AG04450 (cell line): ENCODE measurements around the gene SOD1. TPM values are rescaled to one million over a fixed set of nuclear protein-coding genes. Genes with fewer than 3 reads are reported as not detected.

Experiments
- CTCF ChIA-PET: fragments of 300-600, 350-600 bp; formaldehyde crosslinking; extraction: SDS; loops from one replicate; lab custom pipeline; 2022; ENCODE audit warnings: antibody characterized with exemption, inconsistent platforms; lab: Charles Lee
- POLR2A ChIA-PET: fragments of 350-600 bp; formaldehyde crosslinking; extraction: SDS; loops from one replicate; lab custom pipeline; 2021; ENCODE audit warnings: antibody characterized with exemption, inconsistent platforms; lab: Yijun Ruan, JAX
- DNase-seq: peaks from one replicate; pipeline ENCODE4 v3.0.0-alpha.2; 2011; ENCODE audit warnings: low read depth, low spot score
- H3K27ac ChIP-seq: one replicate; pipeline ENCODE4 v1.5.1; 2012; ENCODE audit warnings: low read depth, low read length, control low read depth
- H3K27me3 ChIP-seq: one replicate; pipeline ENCODE4 v1.6.0; 2012; ENCODE audit warnings: low read length; ENCODE audit not compliant: control insufficient read depth, insufficient read depth
- H3K4me3 ChIP-seq: 2 replicates; pipeline ENCODE4 v1.5.1; 2011; ENCODE audit warnings: mild to moderate bottlenecking, low read depth, low read length, control low read depth
- H3K9me3 ChIP-seq: 2 replicates; pipeline ENCODE4 v1.5.1; 2012; ENCODE audit warnings: low read length; ENCODE audit not compliant: control insufficient read depth, insufficient read depth
- polyA plus RNA-seq: library from polyadenylated mRNA; depleted of rRNA; stranded (reverse); fragments of >200 nt; gene quantifications from 2 replicates; pipeline ENCODE4 v1.2.3, GENCODE V29; 2011; rRNA removed
- small RNA-seq: library from RNA; depleted of rRNA; stranded (forward); fragments of <200 nt; gene quantifications from one replicate; pipeline ENCODE3, GENCODE V24; 2012; ENCODE audit warnings: low read depth; ENCODE audit not compliant: insufficient read length
- TF ChIP-seq, protein P1 (sequence below): IDR thresholded peaks from 2 replicates; pipeline ENCODE4 v1.5.1; 2011; ENCODE audit warnings: low read depth, low read length, control low read depth, inconsistent platforms

The SOD1 gene
- polyA plus RNA-seq, 1 experiment = 433 TPM

DNA sequence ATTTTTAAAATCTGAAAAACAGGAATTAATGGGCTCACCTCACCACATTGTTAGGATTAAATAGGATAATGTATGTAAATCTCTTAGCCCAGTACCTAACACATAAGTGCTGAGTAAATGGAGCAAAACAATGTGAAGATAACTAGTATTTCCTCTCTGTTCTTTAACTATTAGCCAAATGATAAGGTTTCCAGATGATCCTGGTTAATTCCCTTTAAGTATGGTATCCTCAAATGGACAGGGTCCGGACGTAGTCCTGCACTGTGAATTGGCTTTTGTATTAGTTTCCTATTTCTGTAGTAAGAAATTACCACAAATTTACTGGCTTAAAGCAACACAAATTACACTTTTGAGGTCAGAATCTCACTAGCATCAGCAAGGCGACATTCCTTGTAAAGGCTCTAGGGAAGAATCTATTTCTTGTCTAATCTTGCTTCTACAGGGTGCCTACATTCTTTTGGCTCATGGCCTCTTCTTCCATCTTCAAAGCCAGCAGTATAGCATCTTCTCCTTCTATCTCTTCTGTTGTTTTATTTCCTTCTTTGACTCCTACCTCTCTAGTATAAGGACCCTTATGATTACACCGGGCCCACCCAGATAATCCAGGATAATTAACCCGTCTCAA lies 55.4 kb downstream of the SOD1 start:
- TF ChIP-seq, protein P1, sequence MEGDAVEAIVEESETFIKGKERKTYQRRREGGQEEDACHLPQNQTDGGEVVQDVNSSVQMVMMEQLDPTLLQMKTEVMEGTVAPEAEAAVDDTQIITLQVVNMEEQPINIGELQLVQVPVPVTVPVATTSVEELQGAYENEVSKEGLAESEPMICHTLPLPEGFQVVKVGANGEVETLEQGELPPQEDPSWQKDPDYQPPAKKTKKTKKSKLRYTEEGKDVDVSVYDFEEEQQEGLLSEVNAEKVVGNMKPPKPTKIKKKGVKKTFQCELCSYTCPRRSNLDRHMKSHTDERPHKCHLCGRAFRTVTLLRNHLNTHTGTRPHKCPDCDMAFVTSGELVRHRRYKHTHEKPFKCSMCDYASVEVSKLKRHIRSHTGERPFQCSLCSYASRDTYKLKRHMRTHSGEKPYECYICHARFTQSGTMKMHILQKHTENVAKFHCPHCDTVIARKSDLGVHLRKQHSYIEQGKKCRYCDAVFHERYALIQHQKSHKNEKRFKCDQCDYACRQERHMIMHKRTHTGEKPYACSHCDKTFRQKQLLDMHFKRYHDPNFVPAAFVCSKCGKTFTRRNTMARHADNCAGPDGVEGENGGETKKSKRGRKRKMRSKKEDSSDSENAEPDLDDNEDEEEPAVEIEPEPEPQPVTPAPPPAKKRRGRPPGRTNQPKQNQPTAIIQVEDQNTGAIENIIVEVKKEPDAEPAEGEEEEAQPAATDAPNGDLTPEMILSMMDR = no peak
- Histone ChIP-seq H3K9me3 (no peaks in the 10 kb centered on the region), H3K4me3 (no peak overlapping the region), H3K27me3 (no peaks in the 10 kb centered on the region), H3K27ac (no peak overlapping the region)
- ChIA-PET POLR2A (no interaction called here), CTCF (interaction anchor here (1.0 kb wide), 1 partner anchor 543 kb away, joined by 3 read pairs; no protein-coding TSS in a partner anchor)
- no peak for DNase-seq

DNA sequence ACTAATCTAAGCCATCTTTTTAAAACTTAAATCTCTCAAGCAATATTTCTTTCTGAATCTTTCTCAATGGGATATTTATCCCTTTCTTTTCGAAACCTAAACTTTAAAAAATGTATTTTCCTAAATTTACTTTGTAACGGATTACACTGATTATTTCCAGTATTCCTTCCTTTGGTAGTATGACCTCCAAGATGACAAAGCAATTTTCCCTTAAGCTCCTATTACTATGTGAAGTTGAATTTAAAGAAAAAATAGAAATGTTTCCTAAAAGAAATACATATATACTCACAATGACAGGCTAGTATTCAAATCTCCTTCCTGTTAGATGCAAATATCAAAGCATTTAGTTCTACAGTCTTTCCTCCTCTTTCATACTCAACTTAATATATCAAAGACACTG lies 56.6 kb downstream of the SOD1 start:
- no peak overlapping the region for H3K27ac ChIP-seq
- ChIA-PET CTCF (interaction anchor here (1.0 kb wide), 1 partner anchor 542 kb away, joined by 3 read pairs; no protein-coding TSS in a partner anchor), POLR2A (no interaction called here)
- no peaks in the 10 kb centered on the region for H3K9me3 ChIP-seq
- DNase-seq = no peak
- no peaks in the 10 kb centered on the region for H3K27me3 ChIP-seq
- H3K4me3 ChIP-seq = no peak overlapping the region
- TF ChIP-seq, protein P1 = no peak

Small RNAs within 50 kb of the gene (small RNA-seq; reads per million reads assigned to genes)
- gene RF01241 = not detected

Other genes starting within 250 kb of the SOD1 start
- 6.3 and 7.8 TPM in 2 replicates for gene SCAF4, start 72.4 kb downstream of the SOD1 start, polyA plus RNA-seq
- 0.45 and 0.48 TPM in 2 replicates for gene HUNK, start 213.3 kb downstream of the SOD1 start, polyA plus RNA-seq